Transverse colon (tissue), 4 donors: Measurements from ENCODE around the gene AP3B1. TPM values are rescaled to one million over a fixed set of nuclear protein-coding genes. Genes with fewer than 3 reads are reported as not detected.

ENCODE experiments used
- DNase-seq: peaks from one replicate; pipeline ENCODE4 v3.0.0-alpha.2; 2019
- H3K27ac ChIP-seq, 4 donors: fragments of 200-600 bp; sonication (generic); 2 replicates each; pipeline ENCODE4 v1.5.1; 2016 to 2018; ENCODE audit warnings: inconsistent platforms in 4 of 4
- H3K27me3 ChIP-seq: fragments of 200-600 bp; sonication (generic); 2 replicates; pipeline ENCODE4 v1.5.1; 2017; ENCODE audit warnings: inconsistent platforms
- H3K36me3 ChIP-seq, 4 donors: fragments of 200-600 bp; sonication (generic); 2 replicates each; pipeline ENCODE4 v1.5.1; 2017 to 2019; ENCODE audit warnings: inconsistent platforms in 4 of 4
- H3K4me1 ChIP-seq, 4 donors: fragments of 200-600 bp; sonication (generic); 2 replicates each; pipeline ENCODE4 v1.5.1; 2017 to 2020; ENCODE audit warnings: inconsistent platforms in 4 of 4
- H3K4me3 ChIP-seq, 4 donors: fragments of 200-600 bp; sonication (generic); 1 replicate in 1 of 4; 2 replicates in 3 of 4; pipeline versions ENCODE4 v1.5.1 to v1.6.1; 2017 to 2019; ENCODE audit warnings: inconsistent platforms in 4 of 4
- H3K9me3 ChIP-seq, 2 donors: fragments of 200-600 bp; sonication (generic); 2 replicates each; pipeline ENCODE4 v1.5.1; 2017 to 2019; ENCODE audit warnings: inconsistent platforms in 2 of 2
- CTCF ChIP-seq, 5 experiments: fragments of 200-600 bp in 3 of 5; fragments of 450-650 bp in 2 of 5; sonication (generic) in 3 of 5; IDR thresholded peaks; 1 replicate in 2 of 5; 2 replicates in 3 of 5; pipeline ENCODE4 v1.5.1; 2016 to 2017; ENCODE audit warnings: antibody characterized with exemption in 5 of 5, inconsistent platforms in 3 of 5, mild to moderate bottlenecking in 2 of 5, moderate library complexity in 1 of 5
- EP300 ChIP-seq: sonication (generic); formaldehyde crosslinking; IDR thresholded peaks from one replicate; pipeline ENCODE4 v1.6.1; 2017; ENCODE audit warnings: antibody characterized with exemption, low read depth
- POLR2A ChIP-seq: fragments of 450-650 bp; IDR thresholded peaks from one replicate; pipeline ENCODE4 v1.6.1; 2016; ENCODE audit warnings: antibody characterized with exemption, mild to moderate bottlenecking, moderate library complexity
- POLR2AphosphoS5 ChIP-seq, 3 donors: sonication (generic); formaldehyde crosslinking; IDR thresholded peaks; one replicate each; pipeline ENCODE4 v1.6.1; 2016; ENCODE audit warnings: antibody characterized with exemption in 3 of 3
- WGBS, 2 donors: methylation state at CpG; one replicate each; pipeline ENCODE4 v1.1.5; 2018; ENCODE audit warnings: low coverage in 1 of 2; 5-methylcytosine and 5-hydroxymethylcytosine counted together
- in situ Hi-C, 4 donors: fragments of 200-750 bp; cut with MboI; loops; one replicate each; pipeline versions ENCODE4 v1.15.0 to v1.15.1; 2017; ENCODE audit warnings: low sequenced_read_pairs in 3 of 4, low pct_ligation_motif_present in 1 of 4, low pct_unique_long_range_greater_than_20kb in 1 of 4
- intact Hi-C: fragments of 100-400 bp; cut with DNase I; formaldehyde crosslinking; loops from one replicate; pipeline ENCODE4 v1.15.1; 2023; ENCODE audit warnings: low total_unique reads
- total RNA-seq, 4 donors: library from RNA; depleted of rRNA; stranded (reverse); fragments of >200 nt; gene quantifications; one replicate each; pipeline ENCODE4 v1.1.0, GENCODE V29; 2016

AP3B1 gene
- total RNA-seq, 4 donors from 2014 or later: 45.7 to 61.3 (median 53.4) TPM

GRCh38 chr5:78318337-78318736, 23.8 kb upstream of the AP3B1 start:
- Histone ChIP-seq H3K36me3 (no peaks in the 10 kb centered on the region), H3K9me3 (no peaks in the 10 kb centered on the region), H3K27me3 (no peaks in the 10 kb centered on the region), H3K4me3 (no peak overlapping the region), H3K4me1 (no peaks in the 10 kb centered on the region), H3K27ac (no peak overlapping the region)
- intact Hi-C loops (no loop called here), in situ Hi-C loops (no loop called here)
- DNase-seq: no peak
- 93 to 96% methylated on average over 3 of the region's 3 CpGs for WGBS, 2 donors
- TF ChIP-seq POLR2AphosphoS5 (IDR thresholded peaks at IDR 0.05) (no peak), CTCF (IDR thresholded peaks at IDR 0.05) (no peak), POLR2A (no peak), EP300 (no peak)

- in situ Hi-C loops: no loop called here
- Histone ChIP-seq H3K4me3 (no peak overlapping the region), H3K9me3 (no peaks in the 10 kb centered on the region), H3K4me1 (no peaks in the 10 kb centered on the region), H3K36me3 (no peaks in the 10 kb centered on the region), H3K27ac (no peak overlapping the region), H3K27me3 (no peaks in the 10 kb centered on the region)
- TF ChIP-seq POLR2AphosphoS5 (IDR thresholded peaks at IDR 0.05): no peak
- TF ChIP-seq CTCF (IDR thresholded peaks at IDR 0.05): no peak
- DNase-seq: no peak
- intact Hi-C loops: no loop called here
- 84% methylated on average over 5 of the region's 5 CpGs; no CpG with 5 or more reads in 1 of the 2 donors for WGBS, 2 donors
Measured at GRCh38 chr5:78317515-78317914, 23.0 kb upstream of the AP3B1 start.

DNA sequence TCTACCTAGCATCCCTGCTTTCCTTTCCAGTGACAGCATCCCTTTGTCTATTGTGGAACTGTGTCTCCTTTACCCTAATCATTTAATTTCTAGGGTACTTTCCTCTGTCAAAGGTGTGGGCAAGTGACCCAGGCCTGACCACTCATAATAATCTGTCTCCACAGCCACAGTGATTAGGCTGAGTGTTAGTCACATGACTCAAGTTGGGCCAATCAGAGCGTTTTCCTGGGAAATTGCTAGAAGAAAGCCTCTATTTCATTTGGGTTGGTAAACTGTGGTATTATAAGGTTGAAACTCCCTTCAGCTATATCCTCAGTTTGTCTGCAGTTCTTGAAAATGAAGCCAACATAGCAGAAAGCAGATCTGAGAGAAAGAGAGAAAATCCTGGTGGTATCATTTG, 14.2 kb upstream of the AP3B1 start:
- WGBS, 2 donors: 83% methylated on average over 1 of the region's 1 CpG; no CpG with 5 or more reads in 1 of the 2 donors
- peaks cover 10% of the 10 kb centered on the region for H3K27me3 ChIP-seq
- intact Hi-C loops: no loop called here

DNA sequence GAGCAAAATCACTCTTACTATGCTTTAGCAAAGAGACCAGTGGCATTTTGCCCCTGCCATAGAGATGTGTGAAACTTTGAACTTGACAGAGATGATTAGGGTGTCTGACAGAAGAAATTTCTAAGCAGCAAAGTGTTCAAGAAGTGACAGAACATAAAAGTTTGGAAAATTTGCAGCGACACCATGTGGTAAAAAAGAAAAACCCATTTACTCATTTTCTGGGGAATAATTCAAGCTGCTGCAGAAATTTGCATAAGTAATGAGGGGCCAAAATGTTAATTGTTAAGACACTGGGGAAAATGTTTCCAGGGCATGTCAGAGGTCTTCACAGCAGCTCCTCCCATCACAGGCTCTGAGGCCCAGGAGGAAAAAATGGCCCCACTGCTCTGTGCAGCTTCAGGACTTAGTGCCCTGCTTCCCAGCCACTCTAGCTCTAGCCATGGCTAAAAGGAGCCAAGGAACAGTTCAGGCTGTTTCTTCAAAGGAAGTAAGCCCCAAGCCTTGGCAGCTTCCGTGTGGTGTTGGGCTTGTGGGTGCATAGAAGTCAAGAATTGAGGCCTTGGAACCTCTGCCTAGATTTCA, 6.1 kb upstream of the AP3B1 start:
- H3K4me3 ChIP-seq: no peak overlapping the region
- no peak for DNase-seq
- no peaks in the 10 kb centered on the region for H3K9me3 ChIP-seq
- TF ChIP-seq POLR2AphosphoS5 (IDR thresholded peaks at IDR 0.05) (no peak), CTCF (IDR thresholded peaks at IDR 0.05) (peak in 2 of 5 experiments; percentile 18)
- in situ Hi-C loops: loop anchor here in 1 of 4 donors (10.0 kb wide), 1 partner anchor 54 kb away; no protein-coding TSS in a partner anchor
- WGBS, 2 donors: 54 to 56% methylated on average over 2 of the region's 2 CpGs
- peaks cover 0 to 5% (median 3%) of the 10 kb centered on the region in 4 donors for H3K4me1 ChIP-seq
- intact Hi-C loops: no loop called here
- H3K36me3 ChIP-seq: no peaks in the 10 kb centered on the region
- no peak overlapping the region for H3K27ac ChIP-seq
- no peaks in the 10 kb centered on the region for H3K27me3 ChIP-seq

More for the DNA sequence above, 14.2 kb upstream of the AP3B1 start:
- Histone ChIP-seq H3K4me3 (no peak overlapping the region), H3K9me3 (no peaks in the 10 kb centered on the region), H3K36me3 (no peaks in the 10 kb centered on the region), H3K4me1 (no peaks in the 10 kb centered on the region), H3K27ac (no peak overlapping the region)
- DNase-seq: no peak
- in situ Hi-C loops: loop anchor here in 1 of 4 donors (10.0 kb wide), 1 partner anchor 46 kb away; no protein-coding TSS in a partner anchor
- TF ChIP-seq EP300 (no peak), POLR2A (no peak), CTCF (IDR thresholded peaks at IDR 0.05) (no peak)
